Fibroblast of mammary gland (primary cell): ENCODE results near the gene SORCS1.

Experiments
- DNase-seq: peaks from one replicate; pipeline ENCODE4 v3.0.0-alpha.2; 2010; ENCODE audit warnings: low read depth
- H3K4me3 ChIP-seq: 2 replicates; pipeline ENCODE4 v1.5.1; 2011; ENCODE audit warnings: low read depth, mild to moderate bottlenecking, low read length, moderate library complexity; ENCODE audit not compliant: control insufficient read depth
- CTCF ChIP-seq: conservative IDR thresholded peaks from 2 replicates; pipeline ENCODE4 v1.5.1; 2011; ENCODE audit warnings: low read depth, low read length, inconsistent platforms; ENCODE audit not compliant: control insufficient read depth, insufficient read depth

SORCS1 gene

GRCh38 chr10:107094824-107095522 lies 69.5 kb downstream of the SORCS1 start:
- TF ChIP-seq CTCF, result no peak
- no peak for DNase-seq
- H3K4me3 ChIP-seq, result no peak overlapping the region

- H3K4me3 ChIP-seq, result no peak overlapping the region
- TF ChIP-seq CTCF, result no peak
- DNase-seq, result no peak
Observed at GRCh38 chr10:107092321-107092720, 72.2 kb downstream of the SORCS1 start.

- H3K4me3 ChIP-seq, result no peak overlapping the region
- no peak for TF ChIP-seq CTCF
- no peak for DNase-seq
Observed at GRCh38 chr10:107091126-107091525, 73.4 kb downstream of the SORCS1 start.

GRCh38 chr10:107085665-107086525 lies 78.6 kb downstream of the SORCS1 start:
- TF ChIP-seq CTCF, result no peak
- no peak for DNase-seq
- no peak overlapping the region for H3K4me3 ChIP-seq

GRCh38 chr10:107083388-107084009 lies 81.0 kb downstream of the SORCS1 start:
- DNase-seq, result no peak
- no peak for TF ChIP-seq CTCF
- no peak overlapping the region for H3K4me3 ChIP-seq

- no peak for TF ChIP-seq CTCF
- DNase-seq, result no peak
- no peak overlapping the region for H3K4me3 ChIP-seq
Observed at GRCh38 chr10:107081644-107082043, 82.9 kb downstream of the SORCS1 start.
